ENCODE measurements around the gene EFNA5. TPM values are rescaled to one million over a fixed set of nuclear protein-coding genes. Genes with fewer than 3 reads are reported as not detected.

Gene EFNA5
- total and polyA plus RNA-seq, 2 experiments from 2014 or later: 0.64 to 0.86 TPM

GRCh38 chr5:107505763-107506534 lies 164.8 kb downstream of the EFNA5 start:
- Histone ChIP-seq H3K27ac (no peak overlapping the region), H3K4me2 (ENCODE audit: unreplicated experiment) (no peak overlapping the region), H2AFZ (no peak overlapping the region), H3K4me1 (ENCODE audit: insufficient read depth) (no peaks in the 10 kb centered on the region), H3K9me2 (ENCODE audit: insufficient read depth) (no peaks in the 10 kb centered on the region), H3F3A (ENCODE audit: insufficient read depth) (no peaks in the 10 kb centered on the region), H4K20me1 (ENCODE audit: insufficient read depth) (no peaks in the 10 kb centered on the region), H3K27me3 (replicated peaks; ENCODE audit: insufficient read depth) (peaks cover 28% of the 10 kb centered on the region), H3K79me2 (ENCODE audit: insufficient read depth) (no peaks in the 10 kb centered on the region), H3K36me3 (ENCODE audit: low read depth) (no peaks in the 10 kb centered on the region), H3K9me3 (ENCODE audit: low read depth) (no peaks in the 10 kb centered on the region), H3K9ac (no peak overlapping the region), H3K4me3 (no peak overlapping the region)
- no peak for DNase-seq
- TF ChIP-seq EZH2 (IDR thresholded peaks at IDR 0.05; ENCODE audit: insufficient read depth, poor library complexity, severe bottlenecking): no peak
- no peak for TF ChIP-seq EZH2phosphoT487 (IDR thresholded peaks at IDR 0.05; ENCODE audit: insufficient read depth, low read depth)
- in situ Hi-C loops (cut with MboI): no loop called here
- 51 to 55% methylated on average over 3 of the region's 3 CpGs for WGBS, 2 experiments (ENCODE audit: low coverage in 1 of 2, low lambda C conversion rate in 2 of 2, missing lambda C conversion rate in 2 of 2)

DNA sequence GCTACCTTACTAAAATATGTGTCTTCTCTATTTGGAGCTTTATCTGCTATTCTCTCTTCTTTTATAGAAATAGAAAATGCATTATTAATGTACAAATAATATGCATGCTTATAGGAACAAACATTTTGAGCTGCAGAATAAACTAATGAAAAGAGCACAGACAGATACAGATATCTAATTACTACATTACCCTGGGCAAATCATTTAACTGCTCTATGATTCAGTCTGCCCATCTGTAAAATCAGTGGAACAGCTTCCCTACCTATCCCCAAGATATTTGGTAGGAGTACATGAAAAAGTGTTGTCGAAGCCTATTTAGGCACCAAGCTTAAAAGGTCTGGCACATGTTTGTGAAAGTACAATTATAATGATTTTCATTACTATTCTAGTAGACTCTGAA lies 166.3 kb downstream of the EFNA5 start:
- no peak for DNase-seq

GRCh38 chr5:107502676-107503060 lies 168.1 kb downstream of the EFNA5 start:
- Histone ChIP-seq H2AFZ (no peak overlapping the region), H3K27ac (no peak overlapping the region), H3K4me2 (ENCODE audit: unreplicated experiment) (no peak overlapping the region)

More for the DNA sequence above, 166.3 kb downstream of the EFNA5 start:
- no peaks in the 10 kb centered on the region for H4K20me1 ChIP-seq (ENCODE audit: insufficient read depth)
- 42 to 46% methylated on average over 1 of the region's 1 CpG for WGBS, 2 experiments (ENCODE audit: low coverage in 1 of 2, low lambda C conversion rate in 2 of 2, missing lambda C conversion rate in 2 of 2)
- TF ChIP-seq EZH2 (IDR thresholded peaks at IDR 0.05; ENCODE audit: insufficient read depth, poor library complexity, severe bottlenecking) (no peak), EZH2phosphoT487 (IDR thresholded peaks at IDR 0.05; ENCODE audit: insufficient read depth, low read depth) (no peak)
- H3K9me3 ChIP-seq (ENCODE audit: low read depth): no peaks in the 10 kb centered on the region
- H3K4me2 ChIP-seq (ENCODE audit: unreplicated experiment): no peak overlapping the region
- no peaks in the 10 kb centered on the region for H3K4me1 ChIP-seq (ENCODE audit: insufficient read depth)
- no peaks in the 10 kb centered on the region for H3K79me2 ChIP-seq (ENCODE audit: insufficient read depth)
- in situ Hi-C loops (cut with MboI): no loop called here
- no peak overlapping the region for H2AFZ ChIP-seq
- H3K36me3 ChIP-seq (ENCODE audit: low read depth): no peaks in the 10 kb centered on the region
- H3K27me3 ChIP-seq (replicated peaks; ENCODE audit: insufficient read depth): peaks cover 29% of the 10 kb centered on the region
- H3K9me2 ChIP-seq (ENCODE audit: insufficient read depth): no peaks in the 10 kb centered on the region
- H3K27ac ChIP-seq: no peak overlapping the region
- H3F3A ChIP-seq (ENCODE audit: insufficient read depth): no peaks in the 10 kb centered on the region
- H3K9ac ChIP-seq: no peak overlapping the region
- H3K4me3 ChIP-seq: no peak overlapping the region

GRCh38 chr5:107501965-107502675 lies 168.6 kb downstream of the EFNA5 start:
- Histone ChIP-seq H3K36me3 (ENCODE audit: low read depth) (no peaks in the 10 kb centered on the region), H2AFZ (no peak overlapping the region), H3K4me1 (ENCODE audit: insufficient read depth) (no peaks in the 10 kb centered on the region), H3K27ac (no peak overlapping the region), H3K79me2 (ENCODE audit: insufficient read depth) (no peaks in the 10 kb centered on the region), H3K9me2 (ENCODE audit: insufficient read depth) (no peaks in the 10 kb centered on the region), H3K4me3 (no peak overlapping the region), H3F3A (ENCODE audit: insufficient read depth) (no peaks in the 10 kb centered on the region), H3K4me2 (ENCODE audit: unreplicated experiment) (no peak overlapping the region), H4K20me1 (ENCODE audit: insufficient read depth) (no peaks in the 10 kb centered on the region), H3K9ac (no peak overlapping the region), H3K27me3 (replicated peaks; ENCODE audit: insufficient read depth) (peaks cover 31% of the 10 kb centered on the region), H3K9me3 (ENCODE audit: low read depth) (no peaks in the 10 kb centered on the region)
- in situ Hi-C loops (cut with MboI): no loop called here
- DNase-seq: no peak
- WGBS, 2 experiments (ENCODE audit: low coverage in 1 of 2, low lambda C conversion rate in 2 of 2, missing lambda C conversion rate in 2 of 2): 84 to 85% methylated on average over 17 of the region's 17 CpGs
- no peak for TF ChIP-seq EZH2 (IDR thresholded peaks at IDR 0.05; ENCODE audit: insufficient read depth, poor library complexity, severe bottlenecking)
- no peak for TF ChIP-seq EZH2phosphoT487 (IDR thresholded peaks at IDR 0.05; ENCODE audit: insufficient read depth, low read depth)

More at GRCh38 chr5:107502676-107503060, 168.1 kb downstream of the EFNA5 start:
- peaks cover 31% of the 10 kb centered on the region for H3K27me3 ChIP-seq (replicated peaks; ENCODE audit: insufficient read depth)
- H3K36me3 ChIP-seq (ENCODE audit: low read depth): no peaks in the 10 kb centered on the region
- H3K9ac ChIP-seq: no peak overlapping the region
- no peaks in the 10 kb centered on the region for H3K4me1 ChIP-seq (ENCODE audit: insufficient read depth)
- WGBS, 2 experiments (ENCODE audit: low coverage in 1 of 2, low lambda C conversion rate in 2 of 2, missing lambda C conversion rate in 2 of 2): 71 to 80% methylated on average over 7 of the region's 7 CpGs
- no peaks in the 10 kb centered on the region for H3K79me2 ChIP-seq (ENCODE audit: insufficient read depth)
- in situ Hi-C loops (cut with MboI): no loop called here
- no peaks in the 10 kb centered on the region for H3F3A ChIP-seq (ENCODE audit: insufficient read depth)
- no peak overlapping the region for H3K4me3 ChIP-seq
- no peaks in the 10 kb centered on the region for H3K9me3 ChIP-seq (ENCODE audit: low read depth)
- no peak for DNase-seq
- no peaks in the 10 kb centered on the region for H3K9me2 ChIP-seq (ENCODE audit: insufficient read depth)
- H4K20me1 ChIP-seq (ENCODE audit: insufficient read depth): no peaks in the 10 kb centered on the region
- TF ChIP-seq EZH2 (IDR thresholded peaks at IDR 0.05; ENCODE audit: insufficient read depth, poor library complexity, severe bottlenecking) (no peak), EZH2phosphoT487 (IDR thresholded peaks at IDR 0.05; ENCODE audit: insufficient read depth, low read depth) (no peak)
